Ishikawa (cell line): Measurements from ENCODE around the gene ASIC3.

Experiments used
- CEBPB ChIP-seq: IDR thresholded peaks from 2 replicates; pipeline ENCODE4 v1.6.1; 2012
- CREB1 ChIP-seq: IDR thresholded peaks from 2 replicates; pipeline ENCODE4 v1.6.1; 2012; ENCODE audit warnings: low read depth
- EGR1 ChIP-seq: IDR thresholded peaks from 2 replicates; pipeline ENCODE4 v1.6.1; 2012
- EP300 ChIP-seq: IDR thresholded peaks from 2 replicates; pipeline ENCODE4 v1.6.1; 2012; ENCODE audit warnings: borderline replicate concordance
- FOXM1 ChIP-seq: IDR thresholded peaks from 2 replicates; pipeline ENCODE4 v1.6.1; 2012; ENCODE audit warnings: low read depth, borderline replicate concordance
- RAD21 ChIP-seq: IDR thresholded peaks from 2 replicates; pipeline ENCODE4 v1.6.1; 2012; ENCODE audit warnings: low read depth
- REST ChIP-seq: IDR thresholded peaks from 2 replicates; pipeline ENCODE4 v1.6.1; 2012; ENCODE audit warnings: low read depth, mild to moderate bottlenecking
- TAF1 ChIP-seq: IDR thresholded peaks from 2 replicates; pipeline ENCODE4 v1.6.1; 2012; ENCODE audit warnings: low read depth, mild to moderate bottlenecking
- TCF12 ChIP-seq: IDR thresholded peaks from 2 replicates; pipeline ENCODE4 v1.6.1; 2012; ENCODE audit warnings: low read depth
- USF1 ChIP-seq: IDR thresholded peaks from 2 replicates; pipeline ENCODE4 v1.6.1; 2012
- ZBTB7A ChIP-seq: IDR thresholded peaks from 2 replicates; pipeline ENCODE4 v1.6.1; 2012; ENCODE audit warnings: low read depth

GRCh38 chr7:151032936-151033863 lies 15.1 kb upstream of the ASIC3 start:
- no peak for TF ChIP-seq EP300
- no peak for TF ChIP-seq ZBTB7A
- no peak for TF ChIP-seq CREB1
- TF ChIP-seq RAD21 = no peak
- TF ChIP-seq TAF1 = no peak
- TF ChIP-seq USF1 = no peak
- no peak for TF ChIP-seq TCF12
- no peak for TF ChIP-seq FOXM1
- no peak for TF ChIP-seq REST
- TF ChIP-seq CEBPB = no peak
- TF ChIP-seq EGR1 = no peak
